Neutrophil (primary cell): Measurements from ENCODE around the gene SLC24A4.
"Not testable (repeated sequence)": the region's sequence is repeated elsewhere in the genome, so short reads cannot be mapped to it uniquely, and the experiment has no call there.

Experiments
- H3K27ac ChIP-seq: fragments of 200-600 bp; sonication (generic); 2 replicates; pipeline ENCODE4 v1.5.1; 2016; ENCODE audit warnings: mild to moderate bottlenecking, moderate library complexity
- H3K27me3 ChIP-seq: fragments of 200-600 bp; sonication (generic); 2 replicates; pipeline ENCODE4 v1.6.0; 2016; ENCODE audit warnings: mild to moderate bottlenecking
- H3K36me3 ChIP-seq: fragments of 200-600 bp; sonication (generic); 2 replicates; pipeline ENCODE4 v1.5.1; 2017
- H3K4me1 ChIP-seq, 2 experiments: fragments of 200-600 bp in 1 of 2; sonication (generic) in 1 of 2; 1 replicate in 1 of 2; 2 replicates in 1 of 2; pipeline versions ENCODE4 v1.5.1 to v1.6.1; 2013 to 2016; ENCODE audit warnings: low read depth in 1 of 2, low read length in 1 of 2, mild to moderate bottlenecking in 1 of 2, moderate library complexity in 1 of 2; ENCODE audit not compliant: control insufficient read depth in 1 of 2, insufficient read depth in 1 of 2
- H3K4me3 ChIP-seq, 2 experiments: fragments of 200-600 bp in 1 of 2; sonication (generic) in 1 of 2; 1 replicate in 1 of 2; 2 replicates in 1 of 2; pipeline ENCODE4 v1.5.1; 2013 to 2016; ENCODE audit warnings: low read depth in 1 of 2, low read length in 1 of 2, mild to moderate bottlenecking in 1 of 2, moderate library complexity in 1 of 2
- H3K9me3 ChIP-seq: fragments of 200-600 bp; sonication (generic); 2 replicates; pipeline ENCODE4 v1.5.1; 2016
- TF ChIP-seq, protein P1 (sequence below): fragments of 200-600 bp; sonication (generic); IDR thresholded peaks from 2 replicates; pipeline ENCODE4 v1.5.1; 2016; ENCODE audit warnings: antibody characterized with exemption

Gene SLC24A4

DNA sequence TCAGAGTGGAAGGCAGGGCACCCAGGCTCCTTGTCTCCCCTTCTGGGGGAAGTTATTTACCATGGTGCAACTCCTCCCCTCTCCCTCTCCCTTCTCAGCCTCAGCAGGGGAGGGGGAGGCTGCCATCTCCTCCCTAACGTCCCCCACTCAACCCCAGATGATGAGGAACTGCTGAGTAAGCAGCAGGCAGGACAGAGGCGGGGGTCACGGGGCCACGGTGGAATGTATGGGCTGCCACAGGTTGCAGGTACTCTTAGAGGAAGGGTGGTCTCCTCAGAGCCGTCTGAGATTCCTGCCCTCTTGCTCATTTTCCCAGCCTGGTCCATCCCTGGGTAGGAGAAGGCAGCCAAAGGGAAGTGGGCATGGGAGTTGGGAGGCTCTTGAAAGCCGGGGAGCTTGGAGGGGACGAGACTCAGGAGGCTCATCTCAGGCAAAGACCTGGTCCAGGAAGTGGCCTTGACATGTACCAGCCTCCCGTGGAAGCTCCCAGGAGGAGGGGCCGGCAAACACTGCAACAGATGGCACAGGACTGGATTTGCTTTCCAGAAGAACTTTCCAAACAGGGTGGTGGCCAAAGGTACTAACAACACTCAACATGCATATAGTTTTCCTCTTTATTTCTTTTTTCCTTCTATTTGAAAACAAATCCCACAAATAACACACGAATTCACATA, 209.7 kb downstream of the SLC24A4 start:
- H3K9me3 ChIP-seq: no peaks in the 10 kb centered on the region
- H3K27ac ChIP-seq: peak overlapping the region; percentile 67
- peaks cover 32 to 39% of the 10 kb centered on the region in 2 experiments for H3K4me1 ChIP-seq
- no peak overlapping the region for H3K4me3 ChIP-seq
- TF ChIP-seq, protein P1, sequence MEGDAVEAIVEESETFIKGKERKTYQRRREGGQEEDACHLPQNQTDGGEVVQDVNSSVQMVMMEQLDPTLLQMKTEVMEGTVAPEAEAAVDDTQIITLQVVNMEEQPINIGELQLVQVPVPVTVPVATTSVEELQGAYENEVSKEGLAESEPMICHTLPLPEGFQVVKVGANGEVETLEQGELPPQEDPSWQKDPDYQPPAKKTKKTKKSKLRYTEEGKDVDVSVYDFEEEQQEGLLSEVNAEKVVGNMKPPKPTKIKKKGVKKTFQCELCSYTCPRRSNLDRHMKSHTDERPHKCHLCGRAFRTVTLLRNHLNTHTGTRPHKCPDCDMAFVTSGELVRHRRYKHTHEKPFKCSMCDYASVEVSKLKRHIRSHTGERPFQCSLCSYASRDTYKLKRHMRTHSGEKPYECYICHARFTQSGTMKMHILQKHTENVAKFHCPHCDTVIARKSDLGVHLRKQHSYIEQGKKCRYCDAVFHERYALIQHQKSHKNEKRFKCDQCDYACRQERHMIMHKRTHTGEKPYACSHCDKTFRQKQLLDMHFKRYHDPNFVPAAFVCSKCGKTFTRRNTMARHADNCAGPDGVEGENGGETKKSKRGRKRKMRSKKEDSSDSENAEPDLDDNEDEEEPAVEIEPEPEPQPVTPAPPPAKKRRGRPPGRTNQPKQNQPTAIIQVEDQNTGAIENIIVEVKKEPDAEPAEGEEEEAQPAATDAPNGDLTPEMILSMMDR: no peak
- no peaks in the 10 kb centered on the region for H3K36me3 ChIP-seq
- H3K27me3 ChIP-seq: no peaks in the 10 kb centered on the region

DNA sequence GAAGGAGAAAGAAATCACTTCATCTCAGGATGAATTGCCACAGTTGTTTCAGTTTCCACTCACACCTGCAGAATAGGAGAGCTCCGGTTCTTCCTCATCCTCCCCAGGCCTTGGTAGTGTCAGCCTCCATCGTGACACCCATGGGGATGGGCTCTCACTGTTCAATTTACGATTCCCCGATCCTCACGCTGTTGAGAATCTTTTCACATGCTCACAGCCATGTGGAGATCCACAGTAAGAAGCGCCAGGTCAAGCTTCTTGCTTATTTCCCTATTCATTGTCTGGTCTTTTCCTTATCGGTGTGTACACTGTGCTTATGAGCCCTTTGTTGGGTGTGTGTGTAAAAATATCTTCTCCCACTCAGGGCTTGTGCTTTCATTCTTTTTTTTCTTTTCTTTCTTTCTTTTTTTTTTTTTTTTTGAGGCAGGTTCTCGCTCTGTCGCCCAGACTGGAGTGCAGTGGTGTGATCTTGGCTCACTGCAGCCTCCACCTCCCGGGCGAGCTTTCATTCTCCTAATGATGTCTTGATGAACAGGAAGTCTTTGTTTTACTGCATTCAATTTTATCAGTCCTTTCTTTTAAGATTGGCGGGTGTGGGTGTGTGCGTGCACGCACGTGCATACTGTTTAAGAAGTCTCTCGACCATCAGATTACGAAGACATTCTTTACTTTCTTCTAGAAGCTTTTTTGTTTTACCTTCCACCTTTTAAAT, 212.1 kb downstream of the SLC24A4 start:
- H3K4me1 ChIP-seq: peaks cover 35 to 46% of the 10 kb centered on the region in 2 experiments
- H3K36me3 ChIP-seq: no peaks in the 10 kb centered on the region
- no peaks in the 10 kb centered on the region for H3K27me3 ChIP-seq
- H3K27ac ChIP-seq: no peak overlapping the region
- no peaks in the 10 kb centered on the region for H3K9me3 ChIP-seq
- TF ChIP-seq, protein P1: no peak
- no peak overlapping the region for H3K4me3 ChIP-seq

DNA sequence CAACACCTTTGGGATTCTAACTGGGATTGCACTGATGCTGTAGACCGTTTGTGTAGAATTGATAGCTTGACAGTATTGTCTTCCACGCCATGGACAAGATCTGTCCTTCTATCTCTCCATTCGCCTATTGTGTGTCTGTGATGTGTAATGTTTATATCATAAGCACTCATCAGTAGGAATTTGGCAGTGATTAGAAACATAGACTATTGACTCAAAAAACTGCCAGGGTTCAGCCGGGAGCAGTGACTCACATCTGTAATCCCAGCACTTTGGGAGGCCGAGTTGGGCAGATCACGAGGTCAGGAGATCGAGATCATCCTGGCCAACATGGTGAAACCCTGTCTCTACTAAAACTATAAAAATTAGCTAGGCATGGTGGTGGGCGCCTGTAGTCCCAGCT, 213.3 kb downstream of the SLC24A4 start:
- not testable (repeated sequence) for H3K9me3 ChIP-seq, H3K27ac ChIP-seq, H3K4me3 ChIP-seq, H3K36me3 ChIP-seq, H3K27me3 ChIP-seq
- H3K4me1 ChIP-seq: peaks cover 38 to 49% of the 10 kb centered on the region in 2 experiments

DNA sequence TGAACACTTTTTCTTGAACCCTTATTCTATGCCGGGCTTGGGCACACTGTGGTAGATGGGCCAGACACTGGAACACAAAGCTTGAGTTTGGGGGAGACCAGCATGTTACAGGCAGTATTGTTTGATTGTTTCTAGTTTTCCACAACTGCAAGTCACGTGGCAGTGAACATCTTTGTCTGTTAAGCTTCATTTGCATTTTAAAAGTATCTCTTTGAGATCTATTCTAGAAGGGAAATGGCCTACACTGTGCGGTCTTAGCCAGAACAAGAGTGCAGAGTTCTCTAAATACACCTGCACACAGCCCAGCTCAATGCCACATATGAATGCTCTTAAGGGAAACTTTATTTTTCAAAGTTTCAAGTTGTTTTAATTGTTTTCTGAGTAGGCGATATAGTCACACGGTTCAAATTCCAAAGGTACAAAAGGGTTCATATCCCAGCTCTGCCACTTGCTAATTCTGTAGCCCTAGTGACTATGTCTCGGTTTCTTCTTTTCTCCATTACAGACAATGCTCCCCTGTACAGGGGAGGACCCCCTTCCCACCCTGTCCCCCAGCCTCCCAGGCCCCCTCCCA, 215.5 kb downstream of the SLC24A4 start:
- H3K36me3 ChIP-seq: no peaks in the 10 kb centered on the region
- H3K4me3 ChIP-seq: no peak overlapping the region
- no peaks in the 10 kb centered on the region for H3K27me3 ChIP-seq
- H3K4me1 ChIP-seq: peaks cover 23 to 29% of the 10 kb centered on the region in 2 experiments
- TF ChIP-seq, protein P1: no peak
- no peak overlapping the region for H3K27ac ChIP-seq
- H3K9me3 ChIP-seq: no peaks in the 10 kb centered on the region

DNA sequence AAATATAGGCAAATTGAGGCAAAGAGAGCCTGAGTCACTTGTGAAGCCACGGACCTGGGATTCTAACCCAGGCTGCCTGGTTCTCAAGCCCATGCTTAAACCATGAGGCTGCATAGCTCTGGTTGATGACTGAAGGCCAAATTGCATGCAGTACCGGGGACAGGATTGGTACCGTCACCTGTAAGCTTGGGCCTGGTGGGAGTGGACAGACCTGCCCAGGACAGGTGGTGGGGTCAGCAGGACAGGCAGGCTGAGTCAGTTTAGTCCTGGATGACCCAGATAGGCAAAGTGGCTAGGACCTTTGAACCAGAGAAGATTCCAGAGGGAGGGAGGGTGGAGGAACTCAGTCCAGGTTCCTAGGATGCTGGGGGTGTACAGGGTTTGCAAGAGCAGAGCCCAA, 216.5 kb downstream of the SLC24A4 start:
- Histone ChIP-seq H3K9me3 (no peaks in the 10 kb centered on the region), H3K4me1 (peaks cover 23 to 28% of the 10 kb centered on the region in 2 experiments), H3K27ac (peak overlapping the region; percentile 75), H3K36me3 (no peaks in the 10 kb centered on the region), H3K4me3 (no peak overlapping the region), H3K27me3 (no peaks in the 10 kb centered on the region)
- TF ChIP-seq, protein P1: no peak

DNA sequence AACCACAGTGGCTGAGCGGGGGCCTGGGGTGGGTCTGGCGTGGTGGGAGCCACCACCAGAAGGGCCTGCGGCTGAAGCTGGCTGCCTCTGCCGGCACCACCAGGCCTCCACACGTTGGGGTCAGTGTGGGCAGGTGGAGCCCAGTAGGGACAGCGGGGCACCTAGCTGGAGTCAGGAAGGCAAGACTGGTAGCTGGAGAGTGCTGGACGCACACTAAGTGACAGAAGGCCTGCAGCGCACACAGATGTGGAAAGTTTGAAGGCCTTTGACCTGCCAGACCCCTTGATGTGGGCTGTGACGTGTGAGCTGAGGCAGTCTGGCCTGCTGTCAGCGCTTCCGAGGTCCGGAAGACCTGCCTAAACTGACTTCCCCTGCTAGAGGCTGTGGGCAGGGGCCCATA, 216.9 kb downstream of the SLC24A4 start:
- H3K9me3 ChIP-seq: no peaks in the 10 kb centered on the region
- no peaks in the 10 kb centered on the region for H3K27me3 ChIP-seq
- no peak overlapping the region for H3K4me3 ChIP-seq
- no peaks in the 10 kb centered on the region for H3K36me3 ChIP-seq
- TF ChIP-seq, protein P1: no peak
- H3K27ac ChIP-seq: peak overlapping the region; percentile 75
- H3K4me1 ChIP-seq: peaks cover 23 to 28% of the 10 kb centered on the region in 2 experiments
